K562 (cell line): ENCODE results near the gene ZNF391.

Source experiments
- DMBX1 ChIP-seq: fragments of 250-450 bp; sonication (Bioruptor Pico); IDR thresholded peaks from 2 replicates; pipeline ENCODE4 v1.8.0; 2022; ENCODE audit warnings: inconsistent platforms, mild to moderate bottlenecking, moderate library complexity, borderline replicate concordance
- ESRRA ChIP-seq: fragments of 450-650 bp; IDR thresholded peaks from 2 replicates; pipeline ENCODE4 v1.6.1; 2014; ENCODE audit warnings: low read depth, mild to moderate bottlenecking, moderate library complexity, borderline replicate concordance
- GTF2F1 ChIP-seq: IDR thresholded peaks from 2 replicates; pipeline ENCODE4 v1.6.1; 2011; ENCODE audit warnings: low read depth, low read length, improper control_type of control experiment
- POLR2AphosphoS5 ChIP-seq: IDR thresholded peaks from 2 replicates; pipeline ENCODE4 v1.6.1; 2011; ENCODE audit warnings: mild to moderate bottlenecking, low read depth, low read length, moderate library complexity; ENCODE audit not compliant: control insufficient read depth, insufficient read depth
- RAD21 ChIP-seq, 2 experiments: fragments of 250-450 bp in 1 of 2; fragments of 450-650 bp in 1 of 2; sonication (Bioruptor Pico) in 1 of 2; formaldehyde crosslinking in 1 of 2; IDR thresholded peaks in 1 of 2; conservative IDR thresholded peaks in 1 of 2; 2 replicates each; pipeline versions ENCODE4 v1.4.0 to v1.8.0; 2020 to 2022; ENCODE audit warnings: mild to moderate bottlenecking in 2 of 2, moderate library complexity in 1 of 2
- TRIM28 ChIP-seq: fragments of 450-650 bp; IDR thresholded peaks from 2 replicates; pipeline ENCODE4 v1.6.1; 2017
- ZBTB8A ChIP-seq: fragments of 450-650 bp; IDR thresholded peaks from 2 replicates; pipeline ENCODE4 v1.6.1; 2018; ENCODE audit warnings: mild to moderate bottlenecking, moderate library complexity; ENCODE audit not compliant: partially characterized antibody
- ZSCAN29 ChIP-seq: fragments of 450-650 bp; IDR thresholded peaks from 2 replicates; pipeline ENCODE4 v1.6.1; 2017
- TF ChIP-seq, protein P1 (sequence below), 3 experiments: IDR thresholded peaks in 2 of 3; conservative IDR thresholded peaks in 1 of 3; 2 replicates each; pipeline ENCODE4 v1.5.1; 2011 to 2012; ENCODE audit warnings: low read length in 3 of 3, mild to moderate bottlenecking in 3 of 3, control low read depth in 2 of 3, improper control_type of control experiment in 1 of 3, inconsistent platforms in 1 of 3, low read depth in 1 of 3, mixed read lengths in 1 of 3, moderate library complexity in 1 of 3; ENCODE audit not compliant: insufficient read depth in 2 of 3
- TF ChIP-seq, protein P2 (sequence below): IDR thresholded peaks from 3 replicates; pipeline ENCODE4 v1.6.1; 2011; ENCODE audit warnings: borderline replicate concordance, mild to moderate bottlenecking, moderate library complexity; ENCODE audit not compliant: insufficient read length; ENCODE audit errors: extremely low read depth
- TF ChIP-seq, protein P3 (sequence below): fragments of 450-650 bp; formaldehyde crosslinking; IDR thresholded peaks from 2 replicates; pipeline ENCODE4 v1.4.0; 2020; ENCODE audit warnings: mild to moderate bottlenecking, mixed read lengths
- TF ChIP-seq, protein P4 (sequence below): sonication (generic); formaldehyde crosslinking; IDR thresholded peaks from 2 replicates; pipeline ENCODE4 v1.8.1; 2023; ENCODE audit warnings: mild to moderate bottlenecking, missing genetic modification reagents, moderate library complexity
- TF ChIP-seq, protein P5 (sequence below): fragments of 450-650 bp; formaldehyde crosslinking; IDR thresholded peaks from 2 replicates; pipeline ENCODE4 v1.4.0; 2022; ENCODE audit warnings: missing genetic modification characterization
- TF ChIP-seq, protein P6 (sequence below): sonication (generic); formaldehyde crosslinking; IDR thresholded peaks from 2 replicates; pipeline ENCODE4 v1.8.1; 2023; ENCODE audit warnings: missing genetic modification reagents, mild to moderate bottlenecking, borderline replicate concordance

DNA sequence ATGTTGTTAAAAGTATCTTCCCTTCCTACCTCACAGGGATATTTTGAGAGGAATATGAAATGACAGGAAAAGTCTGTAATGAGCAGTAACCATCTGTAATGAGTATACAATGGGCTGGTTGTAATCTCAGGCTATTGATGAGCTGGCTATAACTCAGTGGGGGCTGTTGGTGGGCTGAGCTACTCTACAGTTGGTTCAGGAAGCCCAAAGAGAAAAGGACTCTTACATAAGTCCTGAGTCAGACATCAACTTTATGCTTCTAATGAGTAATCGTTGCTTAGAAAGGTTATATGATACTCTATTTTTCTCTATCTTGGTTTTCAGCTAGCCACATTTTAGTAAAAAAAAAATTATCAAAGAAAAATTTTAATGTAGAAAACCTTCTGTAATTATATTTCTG is 26.4 kb downstream of the ZNF391 start:
- TF ChIP-seq, protein P1, sequence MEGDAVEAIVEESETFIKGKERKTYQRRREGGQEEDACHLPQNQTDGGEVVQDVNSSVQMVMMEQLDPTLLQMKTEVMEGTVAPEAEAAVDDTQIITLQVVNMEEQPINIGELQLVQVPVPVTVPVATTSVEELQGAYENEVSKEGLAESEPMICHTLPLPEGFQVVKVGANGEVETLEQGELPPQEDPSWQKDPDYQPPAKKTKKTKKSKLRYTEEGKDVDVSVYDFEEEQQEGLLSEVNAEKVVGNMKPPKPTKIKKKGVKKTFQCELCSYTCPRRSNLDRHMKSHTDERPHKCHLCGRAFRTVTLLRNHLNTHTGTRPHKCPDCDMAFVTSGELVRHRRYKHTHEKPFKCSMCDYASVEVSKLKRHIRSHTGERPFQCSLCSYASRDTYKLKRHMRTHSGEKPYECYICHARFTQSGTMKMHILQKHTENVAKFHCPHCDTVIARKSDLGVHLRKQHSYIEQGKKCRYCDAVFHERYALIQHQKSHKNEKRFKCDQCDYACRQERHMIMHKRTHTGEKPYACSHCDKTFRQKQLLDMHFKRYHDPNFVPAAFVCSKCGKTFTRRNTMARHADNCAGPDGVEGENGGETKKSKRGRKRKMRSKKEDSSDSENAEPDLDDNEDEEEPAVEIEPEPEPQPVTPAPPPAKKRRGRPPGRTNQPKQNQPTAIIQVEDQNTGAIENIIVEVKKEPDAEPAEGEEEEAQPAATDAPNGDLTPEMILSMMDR (IDR thresholded peaks at IDR 0.05 in 2 of 3, conservative IDR thresholded peaks at IDR 0.05 in 1 of 3; ENCODE audit: insufficient read depth in 2 of 3, low read depth in 1 of 3, low read length in 3 of 3) = no peak
- TF ChIP-seq ZSCAN29 = no peak
- TF ChIP-seq, protein P2, sequence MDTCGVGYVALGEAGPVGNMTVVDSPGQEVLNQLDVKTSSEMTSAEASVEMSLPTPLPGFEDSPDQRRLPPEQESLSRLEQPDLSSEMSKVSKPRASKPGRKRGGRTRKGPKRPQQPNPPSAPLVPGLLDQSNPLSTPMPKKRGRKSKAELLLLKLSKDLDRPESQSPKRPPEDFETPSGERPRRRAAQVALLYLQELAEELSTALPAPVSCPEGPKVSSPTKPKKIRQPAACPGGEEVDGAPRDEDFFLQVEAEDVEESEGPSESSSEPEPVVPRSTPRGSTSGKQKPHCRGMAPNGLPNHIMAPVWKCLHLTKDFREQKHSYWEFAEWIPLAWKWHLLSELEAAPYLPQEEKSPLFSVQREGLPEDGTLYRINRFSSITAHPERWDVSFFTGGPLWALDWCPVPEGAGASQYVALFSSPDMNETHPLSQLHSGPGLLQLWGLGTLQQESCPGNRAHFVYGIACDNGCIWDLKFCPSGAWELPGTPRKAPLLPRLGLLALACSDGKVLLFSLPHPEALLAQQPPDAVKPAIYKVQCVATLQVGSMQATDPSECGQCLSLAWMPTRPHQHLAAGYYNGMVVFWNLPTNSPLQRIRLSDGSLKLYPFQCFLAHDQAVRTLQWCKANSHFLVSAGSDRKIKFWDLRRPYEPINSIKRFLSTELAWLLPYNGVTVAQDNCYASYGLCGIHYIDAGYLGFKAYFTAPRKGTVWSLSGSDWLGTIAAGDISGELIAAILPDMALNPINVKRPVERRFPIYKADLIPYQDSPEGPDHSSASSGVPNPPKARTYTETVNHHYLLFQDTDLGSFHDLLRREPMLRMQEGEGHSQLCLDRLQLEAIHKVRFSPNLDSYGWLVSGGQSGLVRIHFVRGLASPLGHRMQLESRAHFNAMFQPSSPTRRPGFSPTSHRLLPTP = no peak
- no peak for TF ChIP-seq POLR2AphosphoS5
- TF ChIP-seq, protein P3, sequence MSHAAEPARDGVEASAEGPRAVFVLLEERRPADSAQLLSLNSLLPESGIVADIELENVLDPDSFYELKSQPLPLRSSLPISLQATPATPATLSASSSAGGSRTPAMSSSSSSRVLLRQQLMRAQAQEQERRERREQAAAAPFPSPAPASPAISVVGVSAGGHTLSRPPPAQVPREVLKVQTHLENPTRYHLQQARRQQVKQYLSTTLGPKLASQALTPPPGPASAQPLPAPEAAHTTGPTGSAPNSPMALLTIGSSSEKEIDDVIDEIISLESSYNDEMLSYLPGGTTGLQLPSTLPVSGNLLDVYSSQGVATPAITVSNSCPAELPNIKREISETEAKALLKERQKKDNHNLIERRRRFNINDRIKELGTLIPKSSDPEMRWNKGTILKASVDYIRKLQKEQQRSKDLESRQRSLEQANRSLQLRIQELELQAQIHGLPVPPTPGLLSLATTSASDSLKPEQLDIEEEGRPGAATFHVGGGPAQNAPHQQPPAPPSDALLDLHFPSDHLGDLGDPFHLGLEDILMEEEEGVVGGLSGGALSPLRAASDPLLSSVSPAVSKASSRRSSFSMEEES (CRISPR knock-in tag) = no peak
- TF ChIP-seq, protein P4, sequence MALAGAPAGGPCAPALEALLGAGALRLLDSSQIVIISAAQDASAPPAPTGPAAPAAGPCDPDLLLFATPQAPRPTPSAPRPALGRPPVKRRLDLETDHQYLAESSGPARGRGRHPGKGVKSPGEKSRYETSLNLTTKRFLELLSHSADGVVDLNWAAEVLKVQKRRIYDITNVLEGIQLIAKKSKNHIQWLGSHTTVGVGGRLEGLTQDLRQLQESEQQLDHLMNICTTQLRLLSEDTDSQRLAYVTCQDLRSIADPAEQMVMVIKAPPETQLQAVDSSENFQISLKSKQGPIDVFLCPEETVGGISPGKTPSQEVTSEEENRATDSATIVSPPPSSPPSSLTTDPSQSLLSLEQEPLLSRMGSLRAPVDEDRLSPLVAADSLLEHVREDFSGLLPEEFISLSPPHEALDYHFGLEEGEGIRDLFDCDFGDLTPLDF (CRISPR knock-in tag) = no peak
- no peak for TF ChIP-seq RAD21 (CRISPR knock-in tag; conservative IDR thresholded peaks at IDR 0.05 in 1 of 2, IDR thresholded peaks at IDR 0.05 in 1 of 2)
- TF ChIP-seq TRIM28 = no peak
- no peak for TF ChIP-seq GTF2F1
- TF ChIP-seq ESRRA = no peak
- TF ChIP-seq ZBTB8A = no peak
- TF ChIP-seq, protein P5, sequence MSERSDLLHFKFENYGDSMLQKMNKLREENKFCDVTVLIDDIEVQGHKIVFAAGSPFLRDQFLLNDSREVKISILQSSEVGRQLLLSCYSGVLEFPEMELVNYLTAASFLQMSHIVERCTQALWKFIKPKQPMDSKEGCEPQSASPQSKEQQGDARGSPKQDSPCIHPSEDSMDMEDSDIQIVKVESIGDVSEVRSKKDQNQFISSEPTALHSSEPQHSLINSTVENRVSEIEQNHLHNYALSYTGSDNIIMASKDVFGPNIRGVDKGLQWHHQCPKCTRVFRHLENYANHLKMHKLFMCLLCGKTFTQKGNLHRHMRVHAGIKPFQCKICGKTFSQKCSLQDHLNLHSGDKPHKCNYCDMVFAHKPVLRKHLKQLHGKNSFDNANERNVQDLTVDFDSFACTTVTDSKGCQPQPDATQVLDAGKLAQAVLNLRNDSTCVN (CRISPR knock-in tag) = no peak
- TF ChIP-seq DMBX1 (CRISPR knock-in tag) = no peak
- TF ChIP-seq, protein P6, sequence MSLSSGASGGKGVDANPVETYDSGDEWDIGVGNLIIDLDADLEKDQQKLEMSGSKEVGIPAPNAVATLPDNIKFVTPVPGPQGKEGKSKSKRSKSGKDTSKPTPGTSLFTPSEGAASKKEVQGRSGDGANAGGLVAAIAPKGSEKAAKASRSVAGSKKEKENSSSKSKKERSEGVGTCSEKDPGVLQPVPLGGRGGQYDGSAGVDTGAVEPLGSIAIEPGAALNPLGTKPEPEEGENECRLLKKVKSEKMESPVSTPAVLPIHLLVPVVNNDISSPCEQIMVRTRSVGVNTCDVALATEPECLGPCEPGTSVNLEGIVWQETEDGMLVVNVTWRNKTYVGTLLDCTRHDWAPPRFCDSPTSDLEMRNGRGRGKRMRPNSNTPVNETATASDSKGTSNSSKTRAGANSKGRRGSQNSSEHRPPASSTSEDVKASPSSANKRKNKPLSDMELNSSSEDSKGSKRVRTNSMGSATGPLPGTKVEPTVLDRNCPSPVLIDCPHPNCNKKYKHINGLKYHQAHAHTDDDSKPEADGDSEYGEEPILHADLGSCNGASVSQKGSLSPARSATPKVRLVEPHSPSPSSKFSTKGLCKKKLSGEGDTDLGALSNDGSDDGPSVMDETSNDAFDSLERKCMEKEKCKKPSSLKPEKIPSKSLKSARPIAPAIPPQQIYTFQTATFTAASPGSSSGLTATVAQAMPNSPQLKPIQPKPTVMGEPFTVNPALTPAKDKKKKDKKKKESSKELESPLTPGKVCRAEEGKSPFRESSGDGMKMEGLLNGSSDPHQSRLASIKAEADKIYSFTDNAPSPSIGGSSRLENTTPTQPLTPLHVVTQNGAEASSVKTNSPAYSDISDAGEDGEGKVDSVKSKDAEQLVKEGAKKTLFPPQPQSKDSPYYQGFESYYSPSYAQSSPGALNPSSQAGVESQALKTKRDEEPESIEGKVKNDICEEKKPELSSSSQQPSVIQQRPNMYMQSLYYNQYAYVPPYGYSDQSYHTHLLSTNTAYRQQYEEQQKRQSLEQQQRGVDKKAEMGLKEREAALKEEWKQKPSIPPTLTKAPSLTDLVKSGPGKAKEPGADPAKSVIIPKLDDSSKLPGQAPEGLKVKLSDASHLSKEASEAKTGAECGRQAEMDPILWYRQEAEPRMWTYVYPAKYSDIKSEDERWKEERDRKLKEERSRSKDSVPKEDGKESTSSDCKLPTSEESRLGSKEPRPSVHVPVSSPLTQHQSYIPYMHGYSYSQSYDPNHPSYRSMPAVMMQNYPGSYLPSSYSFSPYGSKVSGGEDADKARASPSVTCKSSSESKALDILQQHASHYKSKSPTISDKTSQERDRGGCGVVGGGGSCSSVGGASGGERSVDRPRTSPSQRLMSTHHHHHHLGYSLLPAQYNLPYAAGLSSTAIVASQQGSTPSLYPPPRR (CRISPR knock-in tag) = no peak
